ENCODE data around the gene ERCC6.

- no peak for TF ChIP-seq POLR2A (IDR thresholded peaks at IDR 0.05; ENCODE audit: low read length)
- no peak for TF ChIP-seq GATA1 (IDR thresholded peaks at IDR 0.05; ENCODE audit: low read depth, low read length)
Observed at GRCh38 chr10:49502358-49502757, 36.6 kb downstream of the ERCC6 start.

Data from erythroblast (primary cell).